GM12872 (cell line): ENCODE measurements around the gene SLC26A8.
A peak's percentile ranks its signal among the peaks of the same experiment; 100 is the strongest.

ENCODE experiments used
- CTCF ChIP-seq: IDR thresholded peaks from 3 replicates; pipeline ENCODE4 v1.5.1; 2011; ENCODE audit warnings: low read depth, mild to moderate bottlenecking, low read length, moderate library complexity; ENCODE audit not compliant: insufficient read depth

Gene SLC26A8

GRCh38 chr6:35972471-35973367 lies 51.7 kb downstream of the SLC26A8 start:
- 0 out of 3 replicates have a peak, but pooled peaks have one; percentile 7 for TF ChIP-seq CTCF

GRCh38 chr6:35970181-35970580 lies 54.3 kb downstream of the SLC26A8 start:
- no peak for TF ChIP-seq CTCF

- TF ChIP-seq CTCF: no peak
Observed at GRCh38 chr6:35969646-35970045, 54.8 kb downstream of the SLC26A8 start.

- no peak for TF ChIP-seq CTCF
Observed at GRCh38 chr6:35968821-35969220, 55.6 kb downstream of the SLC26A8 start.

GRCh38 chr6:35967076-35967774 lies 57.2 kb downstream of the SLC26A8 start:
- no peak for TF ChIP-seq CTCF

GRCh38 chr6:35962779-35963560 lies 61.5 kb downstream of the SLC26A8 start:
- TF ChIP-seq CTCF: no peak

- no peak for TF ChIP-seq CTCF
Observed at GRCh38 chr6:35960187-35960586, 64.3 kb downstream of the SLC26A8 start.
